ENCODE measurements around the gene CREBL2. TPM values are rescaled to one million over a fixed set of nuclear protein-coding genes. Genes with fewer than 3 reads are reported as not detected.
"Not testable (repeated sequence)": the region's sequence is repeated elsewhere in the genome, so short reads cannot be mapped to it uniquely, and the experiment has no call there.

CREBL2 gene
- total RNA-seq, 1 donor from 2014 or later = 19.4 TPM

- Histone ChIP-seq H3K4me1 (no peaks in the 10 kb centered on the region), H3K27ac (no peak overlapping the region), H3K4me3 (no peak overlapping the region), H3K9me3 (peaks cover 0 to 5% of the 10 kb centered on the region in 2 donors), H3K27me3 (no peaks in the 10 kb centered on the region), H3K36me3 (peaks cover 52 to 71% of the 10 kb centered on the region in 2 donors)
- TF ChIP-seq CTCF (IDR thresholded peaks at IDR 0.05) = no peak
- intact Hi-C loops (cut with DNase I) = no loop called here
- DNase-seq (ENCODE audit: low spot score in 2 of 2) = no peak
Observed at GRCh38 chr12:12641650-12642049, 30.0 kb downstream of the CREBL2 start.

- Histone ChIP-seq H3K36me3 (peaks cover 41 to 59% of the 10 kb centered on the region in 2 donors), H3K9me3 (peaks cover 2 to 7% of the 10 kb centered on the region in 2 donors), H3K4me3 (no peak overlapping the region), H3K27ac (no peak overlapping the region), H3K27me3 (no peaks in the 10 kb centered on the region), H3K4me1 (no peaks in the 10 kb centered on the region)
- no peak for TF ChIP-seq CTCF (IDR thresholded peaks at IDR 0.05)
- DNase-seq (ENCODE audit: low spot score in 2 of 2) = no peak
- intact Hi-C loops (cut with DNase I) = no loop called here
Observed at GRCh38 chr12:12642916-12643315, 31.2 kb downstream of the CREBL2 start.

GRCh38 chr12:12645485-12645884 lies 33.8 kb downstream of the CREBL2 start:
- peak; percentile 8 to 42 (median 33) for TF ChIP-seq CTCF (IDR thresholded peaks at IDR 0.05)
- H3K27ac ChIP-seq = no peak overlapping the region
- H3K4me3 ChIP-seq = no peak overlapping the region
- no peak for DNase-seq (ENCODE audit: low spot score in 2 of 2)
- no peaks in the 10 kb centered on the region for H3K4me1 ChIP-seq
- H3K9me3 ChIP-seq = peaks cover 15 to 26% of the 10 kb centered on the region in 2 donors
- intact Hi-C loops (cut with DNase I) = loop anchor here (2.0 kb wide), 1 partner anchor 49 kb away; no protein-coding TSS in a partner anchor
- no peaks in the 10 kb centered on the region for H3K27me3 ChIP-seq
- peaks cover 18 to 33% of the 10 kb centered on the region in 2 donors for H3K36me3 ChIP-seq

GRCh38 chr12:12645968-12646367 lies 34.3 kb downstream of the CREBL2 start:
- intact Hi-C loops (cut with DNase I) = loop anchor here (2.0 kb wide), 2 partner anchors 49 to 57 kb away; no protein-coding TSS in a partner anchor
- H3K27ac ChIP-seq; H3K4me1 ChIP-seq; H3K27me3 ChIP-seq; H3K4me3 ChIP-seq; DNase-seq (ENCODE audit: low spot score in 2 of 2): not testable (repeated sequence)
- peaks cover 15 to 26% of the 10 kb centered on the region in 2 donors for H3K9me3 ChIP-seq
- H3K36me3 ChIP-seq = peaks cover 18 to 28% of the 10 kb centered on the region in 2 donors

GRCh38 chr12:12646483-12647072 lies 34.9 kb downstream of the CREBL2 start:
- peaks cover 18 to 22% of the 10 kb centered on the region in 2 donors for H3K36me3 ChIP-seq
- no peak overlapping the region for H3K27ac ChIP-seq
- intact Hi-C loops (cut with DNase I) = loop anchor here (2.0 kb wide), 1 partner anchor 56 kb away; no protein-coding TSS in a partner anchor
- H3K27me3 ChIP-seq = no peaks in the 10 kb centered on the region
- H3K4me1 ChIP-seq = no peaks in the 10 kb centered on the region
- no peak overlapping the region for H3K4me3 ChIP-seq
- DNase-seq (ENCODE audit: low spot score in 2 of 2) = no peak
- no peak for TF ChIP-seq CTCF (IDR thresholded peaks at IDR 0.05)
- H3K9me3 ChIP-seq = peaks cover 15 to 26% of the 10 kb centered on the region in 2 donors

- no peak overlapping the region for H3K4me3 ChIP-seq
- H3K9me3 ChIP-seq = peaks cover 15 to 26% of the 10 kb centered on the region in 2 donors
- DNase-seq (ENCODE audit: low spot score in 2 of 2) = no peak
- H3K4me1 ChIP-seq = no peaks in the 10 kb centered on the region
- no peak overlapping the region for H3K27ac ChIP-seq
- H3K36me3 ChIP-seq = peaks cover 3 to 6% of the 10 kb centered on the region in 2 donors
- no peak for TF ChIP-seq CTCF (IDR thresholded peaks at IDR 0.05)
- intact Hi-C loops (cut with DNase I) = no loop called here
- no peaks in the 10 kb centered on the region for H3K27me3 ChIP-seq
Observed at GRCh38 chr12:12648284-12648683, 36.6 kb downstream of the CREBL2 start.
